HepG2 (cell line): Measurements from ENCODE around the gene SPRY1. TPM values are rescaled to one million over a fixed set of nuclear protein-coding genes. Genes with fewer than 3 reads are reported as not detected.
A peak's percentile ranks its signal among the peaks of the same experiment; 100 is the strongest.

Experiments
- AFF4 ChIP-seq: sonication (generic); formaldehyde crosslinking; IDR thresholded peaks from 2 replicates; pipeline ENCODE4 v1.4.0; 2020; ENCODE audit warnings: missing genetic modification reagents
- ARHGAP35 ChIP-seq: sonication (generic); formaldehyde crosslinking; IDR thresholded peaks from 2 replicates; pipeline ENCODE4 v1.9.0; 2022; ENCODE audit warnings: mild to moderate bottlenecking, inconsistent platforms, moderate library complexity, missing genetic modification reagents, borderline replicate concordance
- HNF4G ChIP-seq, 2 experiments: sonication (generic) in 1 of 2; formaldehyde crosslinking in 1 of 2; IDR thresholded peaks; 2 replicates each; pipeline versions ENCODE4 v1.4.0 to v1.6.1; 2011 to 2020; ENCODE audit warnings: borderline replicate concordance in 2 of 2, low read depth in 2 of 2, mild to moderate bottlenecking in 2 of 2, low read length in 1 of 2, missing genetic modification reagents in 1 of 2, moderate library complexity in 1 of 2
- HOXD1 ChIP-seq: sonication (generic); formaldehyde crosslinking; IDR thresholded peaks from 2 replicates; pipeline ENCODE4 v1.5.0; 2020; ENCODE audit warnings: missing genetic modification reagents
- KDM6A ChIP-seq: IDR thresholded peaks from 2 replicates; pipeline ENCODE4 v1.6.1; 2016; ENCODE audit warnings: low read depth
- PRMT3 ChIP-seq: sonication (generic); formaldehyde crosslinking; IDR thresholded peaks from 2 replicates; pipeline ENCODE4 v1.8.1; 2022; ENCODE audit warnings: low read depth, mild to moderate bottlenecking, moderate library complexity, missing genetic modification reagents, borderline replicate concordance
- SMYD3 ChIP-seq: sonication (generic); formaldehyde crosslinking; IDR thresholded peaks from 2 replicates; pipeline ENCODE4 v1.8.1; 2023; ENCODE audit warnings: mild to moderate bottlenecking, missing genetic modification reagents
- SOX5 ChIP-seq: IDR thresholded peaks from 2 replicates; pipeline ENCODE4 v1.6.1; 2016; ENCODE audit warnings: borderline replicate concordance
- ZGPAT ChIP-seq: IDR thresholded peaks from 2 replicates; pipeline ENCODE4 v1.6.1; 2016; ENCODE audit warnings: mild to moderate bottlenecking
- ZKSCAN1 ChIP-seq: fragments of 150-350 bp; IDR thresholded peaks from 2 replicates; pipeline ENCODE4 v1.6.1; 2014; ENCODE audit warnings: low read length
- ZNF234 ChIP-seq: sonication (generic); formaldehyde crosslinking; conservative IDR thresholded peaks from 2 replicates; pipeline ENCODE4 v1.5.1; 2020; ENCODE audit warnings: mild to moderate bottlenecking, missing genetic modification reagents
- ZNF281 ChIP-seq: sonication (generic); formaldehyde crosslinking; IDR thresholded peaks from 2 replicates; pipeline ENCODE4 v1.4.0; 2020; ENCODE audit warnings: missing genetic modification reagents, borderline replicate concordance
- ZNF350 ChIP-seq: sonication (generic); formaldehyde crosslinking; IDR thresholded peaks from 2 replicates; pipeline ENCODE4 v1.4.0; 2020; ENCODE audit warnings: mild to moderate bottlenecking, low read depth, missing genetic modification reagents, borderline replicate concordance
- ZNF446 ChIP-seq: sonication (generic); formaldehyde crosslinking; IDR thresholded peaks from 2 replicates; pipeline ENCODE4 v1.5.0; 2020; ENCODE audit warnings: mild to moderate bottlenecking, missing genetic modification reagents
- ZNF558 ChIP-seq: sonication (generic); formaldehyde crosslinking; IDR thresholded peaks from 2 replicates; pipeline ENCODE4 v1.9.0; 2022; ENCODE audit warnings: mild to moderate bottlenecking, missing genetic modification reagents, borderline replicate concordance
- polyA plus RNA-seq, 8 experiments: library from polyadenylated mRNA; depleted of rRNA in 3 of 8; stranded (reverse) in 7 of 8; unstranded in 1 of 8; fragments of >200 nt; fragmentation: Illumina TruSeq in 4 of 8; extraction: Trizol in 4 of 8; gene quantifications; 2 replicates each; pipeline versions ENCODE4 v1.2.1 to v1.2.3, GENCODE V29; 2011 to 2016; ENCODE audit warnings: low read depth in 4 of 8, missing spikeins in 1 of 8, mixed read lengths in 1 of 8; ENCODE audit not compliant: insufficient read depth in 1 of 8
- total RNA-seq, 5 experiments: library from RNA; depleted of rRNA; stranded (reverse); fragments of >200 nt; fragmentation: Illumina TruSeq; extraction: Trizol; gene quantifications; 2 replicates each; pipeline ENCODE4 v1.2.3, GENCODE V29; 2016; ENCODE audit warnings: low read depth in 1 of 5
- TF ChIP-seq, protein P1 (sequence below): sonication (generic); formaldehyde crosslinking; IDR thresholded peaks from 2 replicates; pipeline ENCODE4 v1.4.0; 2020; ENCODE audit warnings: missing genetic modification reagents, borderline replicate concordance
- TF ChIP-seq, protein P2 (sequence below): sonication (generic); formaldehyde crosslinking; IDR thresholded peaks from 2 replicates; pipeline ENCODE4 v1.9.0; 2021; ENCODE audit warnings: missing genetic modification reagents, mild to moderate bottlenecking, borderline replicate concordance
- TF ChIP-seq, protein P3 (sequence below): sonication (generic); formaldehyde crosslinking; IDR thresholded peaks from 2 replicates; pipeline ENCODE4 v1.4.0; 2020; ENCODE audit warnings: mild to moderate bottlenecking, missing genetic modification reagents

SPRY1 gene
- total and polyA plus RNA-seq, 2 of the 13 experiments (the other 11 are each of a cell fraction or from before 2014, with no cell fraction given), result 24.7 to 33.4 TPM

DNA sequence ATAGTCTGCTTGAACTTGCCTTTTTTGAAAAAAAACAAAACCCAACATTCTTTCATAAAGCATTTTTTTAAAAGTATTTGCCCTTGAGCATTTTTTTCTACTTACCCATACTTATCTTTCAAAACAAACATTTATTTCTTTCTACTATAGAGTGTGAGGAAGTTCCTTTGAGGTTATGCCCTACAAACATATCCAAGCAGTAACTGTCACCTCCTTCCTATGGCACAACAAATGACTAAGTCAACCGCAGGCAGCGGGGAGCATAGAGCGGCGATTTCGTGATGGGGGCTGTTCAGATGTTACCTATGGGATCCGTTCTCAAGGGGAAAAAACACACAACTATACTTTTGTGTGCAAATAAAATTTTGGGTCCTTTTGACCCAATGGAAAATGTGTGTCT is 19.4 kb downstream of the SPRY1 start (continued):
- TF ChIP-seq, protein P1, sequence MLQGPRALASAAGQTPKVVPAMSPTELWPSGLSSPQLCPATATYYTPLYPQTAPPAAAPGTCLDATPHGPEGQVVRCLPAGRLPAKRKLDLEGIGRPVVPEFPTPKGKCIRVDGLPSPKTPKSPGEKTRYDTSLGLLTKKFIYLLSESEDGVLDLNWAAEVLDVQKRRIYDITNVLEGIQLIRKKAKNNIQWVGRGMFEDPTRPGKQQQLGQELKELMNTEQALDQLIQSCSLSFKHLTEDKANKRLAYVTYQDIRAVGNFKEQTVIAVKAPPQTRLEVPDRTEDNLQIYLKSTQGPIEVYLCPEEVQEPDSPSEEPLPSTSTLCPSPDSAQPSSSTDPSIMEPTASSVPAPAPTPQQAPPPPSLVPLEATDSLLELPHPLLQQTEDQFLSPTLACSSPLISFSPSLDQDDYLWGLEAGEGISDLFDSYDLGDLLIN (CRISPR knock-in tag), result no peak
- TF ChIP-seq ZNF350 (CRISPR knock-in tag) (no peak), HNF4G (IDR thresholded peaks at IDR 0.05; ENCODE audit: borderline replicate concordance, low read depth, low read length) (peak; percentile 36; the same call in 1 of the 2 replicates), HNF4G (CRISPR knock-in tag; IDR thresholded peaks at IDR 0.05; ENCODE audit: borderline replicate concordance, low read depth) (no peak; the same call in 1 of the 2 replicates), AFF4 (no peak; the same call in 1 of the 2 replicates), ZKSCAN1 (no peak), ZNF281 (CRISPR knock-in tag) (no peak), ZNF234 (CRISPR knock-in tag) (no peak), PRMT3 (CRISPR knock-in tag) (no peak), ARHGAP35 (CRISPR knock-in tag) (no peak), KDM6A (CRISPR knock-in tag) (no peak), ZNF558 (CRISPR knock-in tag) (no peak), ZNF446 (CRISPR knock-in tag) (no peak), SMYD3 (CRISPR knock-in tag) (no peak), SOX5 (CRISPR knock-in tag) (peak; percentile 83; the same call in 1 of the 2 replicates), ZGPAT (CRISPR knock-in tag) (no peak), HOXD1 (CRISPR knock-in tag) (no peak)
- TF ChIP-seq, protein P2, sequence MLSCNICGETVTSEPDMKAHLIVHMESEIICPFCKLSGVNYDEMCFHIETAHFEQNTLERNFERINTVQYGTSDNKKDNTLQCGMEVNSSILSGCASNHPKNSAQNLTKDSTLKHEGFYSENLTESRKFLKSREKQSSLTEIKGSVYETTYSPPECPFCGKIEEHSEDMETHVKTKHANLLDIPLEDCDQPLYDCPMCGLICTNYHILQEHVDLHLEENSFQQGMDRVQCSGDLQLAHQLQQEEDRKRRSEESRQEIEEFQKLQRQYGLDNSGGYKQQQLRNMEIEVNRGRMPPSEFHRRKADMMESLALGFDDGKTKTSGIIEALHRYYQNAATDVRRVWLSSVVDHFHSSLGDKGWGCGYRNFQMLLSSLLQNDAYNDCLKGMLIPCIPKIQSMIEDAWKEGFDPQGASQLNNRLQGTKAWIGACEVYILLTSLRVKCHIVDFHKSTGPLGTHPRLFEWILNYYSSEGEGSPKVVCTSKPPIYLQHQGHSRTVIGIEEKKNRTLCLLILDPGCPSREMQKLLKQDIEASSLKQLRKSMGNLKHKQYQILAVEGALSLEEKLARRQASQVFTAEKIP, result no peak
- TF ChIP-seq, protein P3, sequence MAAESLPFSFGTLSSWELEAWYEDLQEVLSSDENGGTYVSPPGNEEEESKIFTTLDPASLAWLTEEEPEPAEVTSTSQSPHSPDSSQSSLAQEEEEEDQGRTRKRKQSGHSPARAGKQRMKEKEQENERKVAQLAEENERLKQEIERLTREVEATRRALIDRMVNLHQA (CRISPR knock-in tag), result no peak
